B cell (primary cell): Measurements from ENCODE around the gene BEGAIN. TPM values are rescaled to one million over a fixed set of nuclear protein-coding genes. Genes with fewer than 3 reads are reported as not detected.

Experiments used
- ATAC-seq: fragments of 200-7000 bp; cut with Tn5 transposase; one replicate; pipeline ENCODE4 v1.10.0; 2021; ENCODE audit warnings: low read depth, mild to moderate bottlenecking, moderate number of reproducible peaks, moderate library complexity
- CTCF ChIA-PET: fragments of 350-600 bp; sonication (Branson Sonifier 250); formaldehyde crosslinking; loops from one replicate; lab custom pipeline; 2021; ENCODE audit warnings: antibody characterized with exemption, inconsistent platforms; lab: Charles Lee
- POLR2A ChIA-PET: fragments of 350-600 bp; sonication (Branson Sonifier 250); formaldehyde crosslinking; loops from one replicate; lab custom pipeline; 2021; ENCODE audit warnings: antibody characterized with exemption; lab: Charles Lee
- DNase-seq: peaks from one replicate; pipeline ENCODE4 v3.0.0; 2013
- H2AFZ ChIP-seq: 2 replicates; pipeline ENCODE4 v1.6.1; 2012; ENCODE audit warnings: mild to moderate bottlenecking, low read depth, low read length; ENCODE audit not compliant: insufficient read depth, poor library complexity, severe bottlenecking
- H3K27ac ChIP-seq, 2 donors: 1 replicate in 1 of 2; 2 replicates in 1 of 2; pipeline ENCODE4 v1.5.1; 2012 to 2013; ENCODE audit warnings: low read length in 2 of 2, mild to moderate bottlenecking in 2 of 2, moderate library complexity in 1 of 2
- H3K27me3 ChIP-seq, 4 experiments: fragments of 200-600 bp in 1 of 4; sonication (generic) in 1 of 4; replicated peaks in 1 of 4; 1 replicate in 2 of 4; 2 replicates in 2 of 4; pipeline versions ENCODE4 v1.6.1 to v1.7.0; 2013 to 2016; ENCODE audit warnings: low read length in 3 of 4, mild to moderate bottlenecking in 2 of 4, mixed read lengths in 1 of 4, moderate library complexity in 1 of 4; ENCODE audit not compliant: insufficient read depth in 4 of 4, control insufficient read depth in 3 of 4; ENCODE audit errors: control extremely low read depth in 1 of 4
- H3K36me3 ChIP-seq, 2 experiments: replicated peaks in 1 of 2; 1 replicate in 1 of 2; 2 replicates in 1 of 2; pipeline versions ENCODE4 v1.6.1 to v1.7.1; 2013; ENCODE audit warnings: low read length in 1 of 2; ENCODE audit not compliant: insufficient read depth in 2 of 2, control insufficient read depth in 1 of 2; ENCODE audit errors: control extremely low read depth in 1 of 2, extremely low read depth in 1 of 2
- H3K4me1 ChIP-seq, 2 donors: fragments of 200-600 bp in 1 of 2; sonication (generic) in 1 of 2; 1 replicate in 1 of 2; 2 replicates in 1 of 2; pipeline versions ENCODE4 v1.5.1 to v1.6.1; 2013 to 2017; ENCODE audit warnings: low read length in 2 of 2; ENCODE audit not compliant: control insufficient read depth in 2 of 2, insufficient read depth in 2 of 2
- H3K4me2 ChIP-seq: replicated peaks from 2 replicates; pipeline ENCODE3; 2012; ENCODE audit warnings: mild to moderate bottlenecking, low read depth, low read length; ENCODE audit not compliant: poor library complexity, severe bottlenecking
- H3K4me3 ChIP-seq, 5 experiments: fragments of 200-600 bp in 1 of 5; sonication (generic) in 1 of 5; 1 replicate in 3 of 5; 2 replicates in 2 of 5; pipeline versions ENCODE4 v1.5.1 to v1.7.0; 2011 to 2016; ENCODE audit warnings: low read length in 4 of 5, mild to moderate bottlenecking in 4 of 5, low read depth in 2 of 5, control low read depth in 1 of 5, moderate library complexity in 1 of 5; ENCODE audit not compliant: insufficient read depth in 1 of 5; ENCODE audit errors: control extremely low read depth in 1 of 5, extremely low read depth in 1 of 5
- H3K79me2 ChIP-seq: fragments of 200-600 bp; sonication (generic); one replicate; pipeline ENCODE4 v1.6.0; 2016; ENCODE audit warnings: low read length; ENCODE audit not compliant: control insufficient read depth, insufficient read depth
- H3K9ac ChIP-seq: fragments of 200-600 bp; sonication (generic); 2 replicates; pipeline ENCODE4 v1.6.1; 2017; ENCODE audit warnings: mild to moderate bottlenecking, low read length, moderate library complexity
- H3K9me3 ChIP-seq, 3 donors: one replicate each; pipeline versions ENCODE4 v1.6.1 to v1.7.1; 2013; ENCODE audit warnings: low read length in 2 of 3; ENCODE audit not compliant: control insufficient read depth in 2 of 3, insufficient read depth in 1 of 3; ENCODE audit errors: control extremely low read depth in 1 of 3
- H4K20me1 ChIP-seq: 2 replicates; pipeline ENCODE4 v1.6.0; 2012; ENCODE audit warnings: mild to moderate bottlenecking, low read length; ENCODE audit not compliant: insufficient read depth, control insufficient read depth, poor library complexity, severe bottlenecking
- H3K27ac Mint-ChIP-seq: one replicate; pipeline ENCODE4 v1.8.0; 2021; ENCODE audit warnings: mixed read lengths
- H3K27me3 Mint-ChIP-seq: one replicate; pipeline ENCODE4 v1.8.0; 2021; ENCODE audit warnings: mixed read lengths
- H3K4me1 Mint-ChIP-seq: one replicate; pipeline ENCODE4 v1.8.0; 2021; ENCODE audit warnings: mixed read lengths
- H3K4me3 Mint-ChIP-seq: one replicate; pipeline ENCODE4 v1.8.0; 2021; ENCODE audit warnings: mixed read lengths
- H3K9me3 Mint-ChIP-seq: one replicate; pipeline ENCODE4 v1.8.0; 2022; ENCODE audit warnings: mixed read lengths; ENCODE audit not compliant: insufficient read depth
- EZH2 ChIP-seq: IDR thresholded peaks from 2 replicates; pipeline ENCODE4 v1.6.1; 2012; ENCODE audit warnings: borderline replicate concordance, low read depth, mild to moderate bottlenecking, moderate library complexity, low read length; ENCODE audit not compliant: insufficient read depth, poor library complexity, severe bottlenecking
- WGBS: methylation state at CpG from one replicate; pipeline ENCODE4 v1.1.5; 2013; ENCODE audit warnings: missing lambda C conversion rate; ENCODE audit not compliant: insufficient coverage; 5-methylcytosine and 5-hydroxymethylcytosine counted together
- intact Hi-C: fragments of 100-400 bp; cut with micrococcal nuclease; formaldehyde crosslinking; loops from one replicate; pipeline ENCODE4 v1.10.0; 2022
- polyA plus RNA-seq: library from polyadenylated mRNA; depleted of rRNA; stranded (reverse); fragments of >200 nt; gene quantifications from 2 replicates; pipeline ENCODE4 v1.2.3, GENCODE V29; 2012
- total RNA-seq, 2 donors: library from RNA; stranded (reverse); fragments of 120-200 nt in 1 of 2; gene quantifications; 1 replicate in 1 of 2; 2 replicates in 1 of 2; pipeline versions ENCODE4 v1.2.3 to v1.2.4, GENCODE V29; 2013 to 2022
- TF ChIP-seq, protein P1 (sequence below): fragments of 200-600 bp; IDR thresholded peaks from one replicate; pipeline ENCODE4 v1.8.0; 2022; ENCODE audit warnings: antibody characterized with exemption, mild to moderate bottlenecking

Gene BEGAIN
- total and polyA plus RNA-seq, 2 donors (not counting 1 experiment from before 2014, with no cell fraction given) = 4.9 TPM; not detected in 1

DNA sequence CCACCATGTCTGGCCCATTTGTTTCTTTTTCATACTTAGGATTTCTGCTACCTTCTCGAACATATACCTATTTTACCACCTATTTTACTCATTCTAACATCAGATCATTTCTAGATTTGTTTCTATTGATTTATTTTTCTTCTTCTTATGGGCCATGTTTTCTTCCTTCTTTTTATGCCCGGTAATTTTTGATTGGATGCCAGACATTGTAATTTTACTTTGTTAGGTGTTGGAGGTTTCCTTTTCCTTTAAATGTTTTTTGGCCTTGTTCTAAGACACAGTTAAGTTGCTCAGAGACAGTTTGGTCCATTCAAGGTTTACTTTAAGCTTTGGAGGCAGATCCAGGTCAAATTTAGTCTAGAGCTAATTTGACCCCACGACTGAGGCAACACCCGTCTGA is 14.7 kb upstream of the BEGAIN start:
- H4K20me1 ChIP-seq = no peaks in the 10 kb centered on the region
- H3K79me2 ChIP-seq = no peaks in the 10 kb centered on the region
- H3K27ac ChIP-seq = no peak overlapping the region
- peaks cover 0 to 3% (median 0%) of the 10 kb centered on the region in 4 experiments for H3K27me3 ChIP-seq
- H3K9me3 ChIP-seq = peaks cover 0 to 31% (median 14%) of the 10 kb centered on the region in 3 donors
- H3K4me2 ChIP-seq = no peak overlapping the region
- DNase-seq (no peak), ATAC-seq (no peak)
- H2AFZ ChIP-seq = no peak overlapping the region
- H3K4me1 ChIP-seq = no peaks in the 10 kb centered on the region
- ChIA-PET CTCF (no interaction called here), POLR2A (no interaction called here)
- H3K36me3 ChIP-seq = no peaks in the 10 kb centered on the region
- Mint-ChIP-seq H3K9me3 (peaks cover 6% of the 10 kb centered on the region), H3K27me3 (peaks cover 12% of the 10 kb centered on the region), H3K4me1 (no peaks in the 10 kb centered on the region), H3K4me3 (no peak overlapping the region), H3K27ac (no peak overlapping the region)
- H3K9ac ChIP-seq = no peak overlapping the region
- TF ChIP-seq EZH2 = no peak
- TF ChIP-seq, protein P1, sequence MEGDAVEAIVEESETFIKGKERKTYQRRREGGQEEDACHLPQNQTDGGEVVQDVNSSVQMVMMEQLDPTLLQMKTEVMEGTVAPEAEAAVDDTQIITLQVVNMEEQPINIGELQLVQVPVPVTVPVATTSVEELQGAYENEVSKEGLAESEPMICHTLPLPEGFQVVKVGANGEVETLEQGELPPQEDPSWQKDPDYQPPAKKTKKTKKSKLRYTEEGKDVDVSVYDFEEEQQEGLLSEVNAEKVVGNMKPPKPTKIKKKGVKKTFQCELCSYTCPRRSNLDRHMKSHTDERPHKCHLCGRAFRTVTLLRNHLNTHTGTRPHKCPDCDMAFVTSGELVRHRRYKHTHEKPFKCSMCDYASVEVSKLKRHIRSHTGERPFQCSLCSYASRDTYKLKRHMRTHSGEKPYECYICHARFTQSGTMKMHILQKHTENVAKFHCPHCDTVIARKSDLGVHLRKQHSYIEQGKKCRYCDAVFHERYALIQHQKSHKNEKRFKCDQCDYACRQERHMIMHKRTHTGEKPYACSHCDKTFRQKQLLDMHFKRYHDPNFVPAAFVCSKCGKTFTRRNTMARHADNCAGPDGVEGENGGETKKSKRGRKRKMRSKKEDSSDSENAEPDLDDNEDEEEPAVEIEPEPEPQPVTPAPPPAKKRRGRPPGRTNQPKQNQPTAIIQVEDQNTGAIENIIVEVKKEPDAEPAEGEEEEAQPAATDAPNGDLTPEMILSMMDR = no peak
- H3K4me3 ChIP-seq = no peak overlapping the region
- WGBS = no CpG with 5 or more reads among the region's 4 CpGs
- intact Hi-C loops = no loop called here

DNA sequence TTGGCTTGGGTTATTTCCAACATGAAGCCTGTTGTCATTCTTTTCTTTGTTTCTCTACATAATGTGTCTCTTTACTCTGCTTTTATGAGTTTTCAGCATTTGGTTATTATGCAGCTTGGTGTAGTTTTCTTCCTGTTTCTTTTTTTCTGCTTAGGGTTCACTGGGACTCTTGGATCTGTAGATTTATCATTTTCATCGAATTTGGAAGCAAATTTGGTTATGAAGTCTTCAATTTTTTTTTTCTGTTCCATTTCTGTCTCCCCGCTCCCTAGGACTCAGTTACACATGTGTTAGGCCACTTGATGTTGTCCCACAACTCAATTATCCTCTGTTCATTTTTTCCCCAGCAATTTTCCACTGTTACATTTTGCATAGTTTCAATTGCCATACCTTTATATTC is 13.8 kb upstream of the BEGAIN start:
- Histone ChIP-seq H3K27me3 (peaks cover 0 to 3% (median 0%) of the 10 kb centered on the region in 4 experiments), H3K9me3 (peaks cover 0 to 31% (median 14%) of the 10 kb centered on the region in 3 donors), H3K36me3 (no peaks in the 10 kb centered on the region), H3K79me2 (no peaks in the 10 kb centered on the region), H3K4me1 (no peaks in the 10 kb centered on the region), H3K4me2 (no peak overlapping the region), H3K27ac (no peak overlapping the region), H3K9ac (no peak overlapping the region), H2AFZ (no peak overlapping the region), H3K4me3 (no peak overlapping the region), H4K20me1 (no peaks in the 10 kb centered on the region)
- Mint-ChIP-seq H3K4me1 (no peaks in the 10 kb centered on the region), H3K27me3 (peaks cover 7% of the 10 kb centered on the region), H3K4me3 (no peak overlapping the region), H3K27ac (no peak overlapping the region), H3K9me3 (peaks cover 6% of the 10 kb centered on the region)
- 86% methylated on average over 1 of the region's 2 CpGs for WGBS
- CTCF ChIA-PET = no interaction called here
- DNase-seq (no peak), ATAC-seq (no peak)
- intact Hi-C loops = no loop called here
- POLR2A ChIA-PET = no interaction called here
- TF ChIP-seq, protein P1 = no peak
- TF ChIP-seq EZH2 = no peak
